Endothelial cell of umbilical vein (primary cell): Measurements from ENCODE around the gene DPYD. TPM values are rescaled to one million over a fixed set of nuclear protein-coding genes. Genes with fewer than 3 reads are reported as not detected.

Experiments
- BruUV-seq: library from RNA; stranded (reverse); fragments of 400-500 nt; replicated peaks from 2 replicates; lab custom pipeline; 2021; lab: Mats Ljungman, UMichigan
- CTCF ChIA-PET: fragments of 300-600, 350-600 bp; sonication (Branson Sonifier 250); formaldehyde crosslinking; loops from one replicate; lab custom pipeline; 2021; ENCODE audit warnings: antibody characterized with exemption, inconsistent platforms; lab: Charles Lee
- POLR2A ChIA-PET: fragments of 300-600, 350-600 bp; sonication (Branson Sonifier 250); formaldehyde crosslinking; loops from one replicate; lab custom pipeline; 2021; ENCODE audit warnings: antibody characterized with exemption, inconsistent platforms; lab: Charles Lee
- DNase-seq: peaks from one replicate; pipeline ENCODE4 v3.0.0-alpha.2; 2011; ENCODE audit warnings: low read depth, low spot score
- FAIRE-seq: peaks from 2 replicates; lab custom pipeline; 2011; peaks lifted over from hg19 to GRCh38; lab: Jason Lieb, UNC
- H2AFZ ChIP-seq: 2 replicates; pipeline ENCODE4 v1.6.0; 2012; ENCODE audit warnings: low read depth, low read length, control low read depth, inconsistent platforms
- H3K27ac ChIP-seq: 2 replicates; pipeline ENCODE4 v1.5.1; 2011; ENCODE audit warnings: low read depth, mild to moderate bottlenecking, control low read depth, low read length, moderate library complexity; ENCODE audit not compliant: insufficient read depth
- H3K27me3 ChIP-seq, 2 experiments: 2 replicates each; pipeline versions ENCODE4 v1.6.0 to v1.6.1; 2011; ENCODE audit warnings: low read length in 2 of 2, mixed read lengths in 1 of 2; ENCODE audit not compliant: control insufficient read depth in 2 of 2, insufficient read depth in 2 of 2
- H3K36me3 ChIP-seq, 2 experiments: 2 replicates in 1 of 2; 3 replicates in 1 of 2; pipeline ENCODE4 v1.5.1; 2011; ENCODE audit warnings: low read length in 2 of 2, mild to moderate bottlenecking in 1 of 2, moderate library complexity in 1 of 2; ENCODE audit not compliant: control insufficient read depth in 2 of 2, insufficient read depth in 2 of 2; ENCODE audit errors: extremely low read depth in 1 of 2
- H3K4me1 ChIP-seq: 3 replicates; pipeline ENCODE4 v1.5.1; 2011; ENCODE audit warnings: mild to moderate bottlenecking, low read length; ENCODE audit not compliant: control insufficient read depth, insufficient read depth; ENCODE audit errors: extremely low read depth
- H3K4me2 ChIP-seq: 2 replicates; pipeline ENCODE4 v1.6.1; 2011; ENCODE audit warnings: low read length, control low read depth, mixed read lengths; ENCODE audit not compliant: insufficient read depth
- H3K4me3 ChIP-seq, 3 experiments: fragments of 200-600 bp in 1 of 3; sonication (generic), shearing (Covaris generic) in 1 of 3; replicated peaks in 1 of 3; 2 replicates each; pipeline ENCODE4 v1.5.1; 2011 to 2016; ENCODE audit warnings: control low read depth in 3 of 3, low read length in 3 of 3, mild to moderate bottlenecking in 2 of 3, inconsistent platforms in 1 of 3, low read depth in 1 of 3, moderate library complexity in 1 of 3; ENCODE audit not compliant: insufficient read depth in 1 of 3
- H3K79me2 ChIP-seq: 2 replicates; pipeline ENCODE4 v1.6.0; 2012; ENCODE audit warnings: low read length, inconsistent platforms; ENCODE audit not compliant: control insufficient read depth, insufficient read depth
- H3K9ac ChIP-seq: replicated peaks from 2 replicates; pipeline ENCODE3; 2011; ENCODE audit warnings: low read length, control low read depth; ENCODE audit not compliant: insufficient read depth; ENCODE audit errors: extremely low read depth
- H3K9me1 ChIP-seq: replicated peaks from 3 replicates; pipeline ENCODE4 v1.6.0; 2011; ENCODE audit warnings: mild to moderate bottlenecking, low read length; ENCODE audit not compliant: control insufficient read depth, insufficient read depth; ENCODE audit errors: extremely low read depth
- H3K9me3 ChIP-seq: replicated peaks from 2 replicates; pipeline ENCODE4 v1.5.1; 2012; ENCODE audit warnings: low read length, inconsistent platforms; ENCODE audit not compliant: control insufficient read depth, insufficient read depth
- H4K20me1 ChIP-seq: replicated peaks from 2 replicates; pipeline ENCODE3; 2011; ENCODE audit warnings: mild to moderate bottlenecking, low read length; ENCODE audit not compliant: control insufficient read depth, insufficient read depth; ENCODE audit errors: extremely low read depth
- EZH2 ChIP-seq: IDR thresholded peaks from 2 replicates; pipeline ENCODE4 v1.6.1; 2012; ENCODE audit warnings: borderline replicate concordance, low read depth, mild to moderate bottlenecking, moderate library complexity, low read length, inconsistent platforms; ENCODE audit not compliant: severe bottlenecking
- FOS ChIP-seq: IDR thresholded peaks from 2 replicates; pipeline ENCODE4 v1.6.1; 2011; ENCODE audit warnings: mild to moderate bottlenecking, low read length, moderate library complexity, borderline replicate concordance; ENCODE audit not compliant: insufficient read depth
- GATA2 ChIP-seq: IDR thresholded peaks from 2 replicates; pipeline ENCODE4 v1.7.0; 2011; ENCODE audit warnings: low read depth, mild to moderate bottlenecking, moderate library complexity, mixed read lengths, low read length; ENCODE audit not compliant: insufficient read length, insufficient read depth
- JUN ChIP-seq: IDR thresholded peaks from 2 replicates; pipeline ENCODE4 v1.6.1; 2011; ENCODE audit warnings: borderline replicate concordance, low read depth; ENCODE audit not compliant: insufficient read length, insufficient read depth
- MYC ChIP-seq: IDR thresholded peaks from one replicate; pipeline ENCODE4 v1.6.1; 2011; ENCODE audit warnings: mild to moderate bottlenecking, low read depth, low read length
- POLR2A ChIP-seq: IDR thresholded peaks from 2 replicates; pipeline ENCODE4 v1.6.1; 2012; ENCODE audit warnings: low read depth, mild to moderate bottlenecking, control low read depth, low read length
- POLR2AphosphoS5 ChIP-seq: IDR thresholded peaks from 2 replicates; pipeline ENCODE4 v1.6.1; 2012; ENCODE audit warnings: low read depth, mild to moderate bottlenecking, control low read depth, low read length, moderate library complexity; ENCODE audit not compliant: insufficient read depth
- dilution Hi-C: fragments of 300-500 bp; cut with MboI; formaldehyde crosslinking; loops from one replicate; pipeline ENCODE4 v1.15.0; 2019; ENCODE audit warnings: low sequenced_read_pairs; ENCODE audit not compliant: extremely low pct_ligation_motif_present
- intact Hi-C: fragments of 100-400 bp; cut with micrococcal nuclease; formaldehyde crosslinking; loops from one replicate; pipeline ENCODE4 v1.10.0; 2022
- polyA plus RNA-seq, 4 experiments: library from polyadenylated mRNA; depleted of rRNA in 3 of 4; stranded (reverse) in 3 of 4; unstranded in 1 of 4; fragments of >200 nt; gene quantifications; 2 replicates each; pipeline versions ENCODE4 v1.2.1 to v1.2.3, GENCODE V29; 2011 to 2012; ENCODE audit warnings: missing spikeins in 1 of 4
- total RNA-seq: library from RNA; stranded (reverse); gene quantifications from 2 replicates; pipeline ENCODE4 v1.2.3, GENCODE V29; 2021
- TF ChIP-seq, protein P1 (sequence below): IDR thresholded peaks from 2 replicates; pipeline ENCODE4 v1.6.1; 2011; ENCODE audit not compliant: insufficient read depth, insufficient read length
- TF ChIP-seq, protein P2 (sequence below), 2 donors: IDR thresholded peaks; 1 replicate in 1 of 2; 2 replicates in 1 of 2; pipeline ENCODE4 v1.5.1; 2011; ENCODE audit warnings: low read length in 2 of 2, mild to moderate bottlenecking in 2 of 2, moderate library complexity in 2 of 2, control low read depth in 1 of 2, inconsistent platforms in 1 of 2, low read depth in 1 of 2; ENCODE audit not compliant: insufficient read depth in 1 of 2; ENCODE audit errors: extremely low read depth in 1 of 2

Gene DPYD
- total and polyA plus RNA-seq, 2 donors (not counting 3 experiments of a cell fraction or from before 2014, with no cell fraction given): 4.6 to 15.1 TPM

DNA sequence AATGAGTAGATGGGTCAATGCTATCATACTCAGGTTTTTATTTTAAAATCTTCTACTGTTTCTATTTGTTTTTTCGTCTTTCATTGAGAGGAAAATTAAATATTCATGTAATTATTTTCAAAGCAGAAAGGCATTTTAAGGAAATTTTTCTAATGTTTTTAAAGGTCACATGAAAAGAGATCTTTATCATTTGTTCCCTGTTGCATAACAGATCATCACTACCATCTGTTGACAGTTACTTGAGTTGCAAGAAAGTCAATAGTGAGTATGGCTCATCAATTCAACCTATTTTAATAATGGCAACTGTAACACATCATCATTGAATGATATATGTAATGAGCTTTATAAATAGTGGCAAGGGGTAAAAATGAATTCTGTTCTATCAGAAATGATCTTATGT lies 369.7 kb downstream of the DPYD start:
- Histone ChIP-seq H3K9me1 (no peaks in the 10 kb centered on the region), H3K9ac (no peak overlapping the region), H3K27me3 (no peaks in the 10 kb centered on the region), H4K20me1 (no peaks in the 10 kb centered on the region), H3K4me3 (no peak overlapping the region), H3K27ac (no peak overlapping the region), H3K79me2 (no peaks in the 10 kb centered on the region), H3K4me2 (no peak overlapping the region), H3K9me3 (no peaks in the 10 kb centered on the region), H3K36me3 (no peaks in the 10 kb centered on the region), H2AFZ (no peak overlapping the region), H3K4me1 (no peaks in the 10 kb centered on the region)
- ChIA-PET POLR2A (no interaction called here), CTCF (interaction anchor here (1.4 kb wide), 1 partner anchor 308 kb away, joined by 4 read pairs; no protein-coding TSS in a partner anchor)
- dilution Hi-C loops (no loop called here), intact Hi-C loops (no loop called here)
- TF ChIP-seq, protein P1, sequence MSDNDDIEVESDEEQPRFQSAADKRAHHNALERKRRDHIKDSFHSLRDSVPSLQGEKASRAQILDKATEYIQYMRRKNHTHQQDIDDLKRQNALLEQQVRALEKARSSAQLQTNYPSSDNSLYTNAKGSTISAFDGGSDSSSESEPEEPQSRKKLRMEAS: no peak
- TF ChIP-seq GATA2: no peak
- no peak for TF ChIP-seq POLR2AphosphoS5
- TF ChIP-seq FOS: no peak
- no peak for TF ChIP-seq POLR2A
- TF ChIP-seq, protein P2, sequence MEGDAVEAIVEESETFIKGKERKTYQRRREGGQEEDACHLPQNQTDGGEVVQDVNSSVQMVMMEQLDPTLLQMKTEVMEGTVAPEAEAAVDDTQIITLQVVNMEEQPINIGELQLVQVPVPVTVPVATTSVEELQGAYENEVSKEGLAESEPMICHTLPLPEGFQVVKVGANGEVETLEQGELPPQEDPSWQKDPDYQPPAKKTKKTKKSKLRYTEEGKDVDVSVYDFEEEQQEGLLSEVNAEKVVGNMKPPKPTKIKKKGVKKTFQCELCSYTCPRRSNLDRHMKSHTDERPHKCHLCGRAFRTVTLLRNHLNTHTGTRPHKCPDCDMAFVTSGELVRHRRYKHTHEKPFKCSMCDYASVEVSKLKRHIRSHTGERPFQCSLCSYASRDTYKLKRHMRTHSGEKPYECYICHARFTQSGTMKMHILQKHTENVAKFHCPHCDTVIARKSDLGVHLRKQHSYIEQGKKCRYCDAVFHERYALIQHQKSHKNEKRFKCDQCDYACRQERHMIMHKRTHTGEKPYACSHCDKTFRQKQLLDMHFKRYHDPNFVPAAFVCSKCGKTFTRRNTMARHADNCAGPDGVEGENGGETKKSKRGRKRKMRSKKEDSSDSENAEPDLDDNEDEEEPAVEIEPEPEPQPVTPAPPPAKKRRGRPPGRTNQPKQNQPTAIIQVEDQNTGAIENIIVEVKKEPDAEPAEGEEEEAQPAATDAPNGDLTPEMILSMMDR (IDR thresholded peaks at IDR 0.05; ENCODE audit: extremely low read depth in 1 of 2, insufficient read depth in 1 of 2, low read depth in 1 of 2, low read length in 2 of 2): no peak
- TF ChIP-seq MYC: no peak
- no peak for TF ChIP-seq EZH2
- no peak for TF ChIP-seq JUN
- DNase-seq: no peak
- FAIRE-seq: no peak
- no TSS peak for BruUV-seq
